ENCODE data around the gene IL4. TPM values are rescaled to one million over a fixed set of nuclear protein-coding genes. Genes with fewer than 3 reads are reported as not detected.

IL4 gene
- total and polyA plus RNA-seq, 12 donors: not detected

DNA sequence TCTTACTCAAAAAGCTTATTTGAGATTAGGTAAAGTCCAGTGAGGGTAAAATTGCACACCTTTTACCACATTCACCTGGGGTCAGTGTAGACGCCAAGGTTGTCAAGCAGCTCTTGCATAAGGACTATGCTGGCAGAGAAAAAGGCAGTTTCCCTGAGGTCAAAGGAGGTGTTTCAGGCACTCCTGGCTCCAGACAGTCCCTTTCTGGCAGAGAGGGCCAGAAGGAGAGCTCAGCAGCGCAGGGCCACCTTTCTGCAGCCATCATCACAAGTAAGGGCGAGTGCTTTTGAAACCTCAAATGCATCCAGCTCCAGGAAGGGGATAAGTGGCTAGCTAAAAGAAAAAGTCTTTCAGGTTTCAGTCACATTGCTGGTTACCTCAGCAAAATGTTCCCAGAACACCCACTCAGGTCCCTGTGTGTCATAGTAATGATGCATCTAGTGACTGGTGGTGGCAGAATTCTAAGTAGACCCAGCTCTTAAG, 32.5 kb upstream of the IL4 start:
- Histone ChIP-seq H3K4me1 (replicated peaks in 1 of 2) (no peaks in the 10 kb centered on the region), H3K36me3 (replicated peaks in 1 of 2) (peaks cover 0 to 52% of the 10 kb centered on the region in 2 donors), H3K27ac (no peak overlapping the region), H3K9me3 (replicated peaks in 1 of 3) (no peaks in the 10 kb centered on the region), H3K4me3 (no peak overlapping the region), H3K27me3 (no peaks in the 10 kb centered on the region)
- 88 to 93% (median 91%) methylated on average over 3 of the region's 3 CpGs for WGBS, 4 donors
- DNase-seq: no peak
- intact Hi-C loops (cut with DNase I): no loop called here
- TF ChIP-seq POLR2A (IDR thresholded peaks at IDR 0.05): no peak
- TF ChIP-seq, protein P1, sequence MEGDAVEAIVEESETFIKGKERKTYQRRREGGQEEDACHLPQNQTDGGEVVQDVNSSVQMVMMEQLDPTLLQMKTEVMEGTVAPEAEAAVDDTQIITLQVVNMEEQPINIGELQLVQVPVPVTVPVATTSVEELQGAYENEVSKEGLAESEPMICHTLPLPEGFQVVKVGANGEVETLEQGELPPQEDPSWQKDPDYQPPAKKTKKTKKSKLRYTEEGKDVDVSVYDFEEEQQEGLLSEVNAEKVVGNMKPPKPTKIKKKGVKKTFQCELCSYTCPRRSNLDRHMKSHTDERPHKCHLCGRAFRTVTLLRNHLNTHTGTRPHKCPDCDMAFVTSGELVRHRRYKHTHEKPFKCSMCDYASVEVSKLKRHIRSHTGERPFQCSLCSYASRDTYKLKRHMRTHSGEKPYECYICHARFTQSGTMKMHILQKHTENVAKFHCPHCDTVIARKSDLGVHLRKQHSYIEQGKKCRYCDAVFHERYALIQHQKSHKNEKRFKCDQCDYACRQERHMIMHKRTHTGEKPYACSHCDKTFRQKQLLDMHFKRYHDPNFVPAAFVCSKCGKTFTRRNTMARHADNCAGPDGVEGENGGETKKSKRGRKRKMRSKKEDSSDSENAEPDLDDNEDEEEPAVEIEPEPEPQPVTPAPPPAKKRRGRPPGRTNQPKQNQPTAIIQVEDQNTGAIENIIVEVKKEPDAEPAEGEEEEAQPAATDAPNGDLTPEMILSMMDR (IDR thresholded peaks at IDR 0.05): no peak

DNA sequence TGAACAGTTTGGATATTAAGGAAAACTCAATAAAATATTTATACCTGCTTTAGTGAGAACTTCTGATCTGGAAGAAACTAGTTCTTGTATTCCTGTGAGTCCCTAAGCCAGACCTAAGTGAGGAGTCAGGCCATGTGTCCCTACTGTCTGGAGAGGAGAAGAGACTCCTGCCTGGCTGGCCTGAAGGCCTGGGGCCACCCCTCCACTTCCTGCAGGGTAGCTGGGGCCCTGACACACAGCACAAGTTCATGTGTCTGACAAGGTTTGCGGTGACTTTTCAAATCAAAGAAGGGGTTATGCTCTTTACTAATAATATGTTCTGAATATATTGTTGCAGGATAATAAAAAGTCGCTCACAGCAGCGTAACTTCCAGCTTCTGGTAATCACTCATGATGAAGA, 31.9 kb upstream of the IL4 start:
- 96 to 98% (median 97%) methylated on average over 3 of the region's 3 CpGs for WGBS, 4 donors
- no peak for DNase-seq
- Histone ChIP-seq H3K4me3 (no peak overlapping the region), H3K27me3 (no peaks in the 10 kb centered on the region), H3K36me3 (replicated peaks in 1 of 2) (peaks cover 0 to 52% of the 10 kb centered on the region in 2 donors), H3K27ac (no peak overlapping the region), H3K4me1 (replicated peaks in 1 of 2) (no peaks in the 10 kb centered on the region), H3K9me3 (replicated peaks in 1 of 3) (no peaks in the 10 kb centered on the region)
- intact Hi-C loops (cut with DNase I): no loop called here
- TF ChIP-seq, protein P1 (IDR thresholded peaks at IDR 0.05): no peak
- TF ChIP-seq POLR2A (IDR thresholded peaks at IDR 0.05): no peak

DNA sequence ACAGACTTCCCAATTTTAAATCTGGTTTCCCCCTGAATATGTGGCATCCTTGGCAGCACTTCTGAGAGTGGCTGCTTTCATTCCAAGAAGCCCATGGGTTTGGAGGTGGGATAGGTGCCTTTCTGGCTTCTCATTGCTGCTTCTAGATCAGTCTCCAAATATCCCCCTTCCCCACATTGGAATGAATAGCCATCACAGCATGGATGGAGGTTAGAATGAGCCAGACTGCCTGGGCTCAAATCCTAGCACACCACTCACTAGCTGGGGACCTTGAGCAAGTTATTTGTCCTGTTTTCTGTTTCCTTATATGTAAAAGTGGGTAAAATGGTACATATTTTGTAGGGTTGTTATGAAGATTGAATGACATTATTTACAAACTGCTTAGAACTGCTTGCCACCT, 29.6 kb upstream of the IL4 start:
- H3K9me3 ChIP-seq (replicated peaks in 1 of 3): peaks cover 0 to 8% (median 0%) of the 10 kb centered on the region in 3 donors
- no peaks in the 10 kb centered on the region for H3K4me1 ChIP-seq (replicated peaks in 1 of 2)
- no peaks in the 10 kb centered on the region for H3K27me3 ChIP-seq
- TF ChIP-seq, protein P1 (IDR thresholded peaks at IDR 0.05): no peak
- TF ChIP-seq POLR2A (IDR thresholded peaks at IDR 0.05): no peak
- DNase-seq: no peak
- peaks cover 0 to 32% of the 10 kb centered on the region in 2 donors for H3K36me3 ChIP-seq (replicated peaks in 1 of 2)
- H3K27ac ChIP-seq: no peak overlapping the region
- intact Hi-C loops (cut with DNase I): no loop called here
- no peak overlapping the region for H3K4me3 ChIP-seq

DNA sequence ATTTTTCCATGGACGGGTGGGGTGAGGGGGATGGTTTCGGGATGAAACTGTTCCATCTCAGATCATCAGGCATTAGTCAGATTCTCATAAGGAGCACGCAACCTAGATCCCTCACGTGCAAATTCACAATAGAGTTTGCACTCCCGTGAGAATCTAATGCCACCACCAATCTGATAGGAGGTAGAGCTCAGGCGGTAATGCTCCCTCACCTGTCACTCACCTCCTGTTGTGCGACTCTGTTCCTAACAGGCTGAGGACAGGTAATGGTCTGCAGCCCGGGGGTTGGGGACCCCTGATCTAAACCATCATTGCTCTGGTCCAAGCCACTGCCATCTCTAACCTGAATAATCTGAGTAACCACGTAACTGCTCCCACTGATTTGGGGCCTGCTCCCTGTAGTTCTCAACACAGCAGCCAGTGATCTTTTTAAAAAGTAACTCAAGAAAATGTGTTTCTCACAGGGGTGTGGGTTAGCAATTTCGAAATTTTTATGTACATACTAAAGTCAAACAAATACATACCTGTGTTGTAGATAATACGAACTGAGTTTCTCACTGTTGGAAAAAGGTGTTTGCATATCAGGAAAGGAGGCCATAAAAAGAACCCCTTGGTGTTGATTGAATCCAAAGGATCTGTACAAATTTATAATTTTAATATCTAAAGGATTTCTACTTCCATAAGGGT, 27.1 kb upstream of the IL4 start:
- Histone ChIP-seq H3K4me1 (replicated peaks in 1 of 2) (no peaks in the 10 kb centered on the region), H3K27ac (no peak overlapping the region), H3K27me3 (no peaks in the 10 kb centered on the region), H3K36me3 (replicated peaks in 1 of 2) (peaks cover 0 to 9% of the 10 kb centered on the region in 2 donors), H3K9me3 (replicated peaks in 1 of 3) (peaks cover 0 to 8% (median 0%) of the 10 kb centered on the region in 3 donors), H3K4me3 (no peak overlapping the region)
- no peak for DNase-seq
- WGBS, 4 donors: 93 to 97% (median 97%) methylated on average over 8 to 11 of the region's 11 CpGs
- intact Hi-C loops (cut with DNase I): no loop called here
- TF ChIP-seq, protein P1 (IDR thresholded peaks at IDR 0.05): no peak
- no peak for TF ChIP-seq POLR2A (IDR thresholded peaks at IDR 0.05)

All from adrenal gland (tissue), 12 donors.